Measurements from ENCODE around the gene REG1A.

The REG1A gene

DNA sequence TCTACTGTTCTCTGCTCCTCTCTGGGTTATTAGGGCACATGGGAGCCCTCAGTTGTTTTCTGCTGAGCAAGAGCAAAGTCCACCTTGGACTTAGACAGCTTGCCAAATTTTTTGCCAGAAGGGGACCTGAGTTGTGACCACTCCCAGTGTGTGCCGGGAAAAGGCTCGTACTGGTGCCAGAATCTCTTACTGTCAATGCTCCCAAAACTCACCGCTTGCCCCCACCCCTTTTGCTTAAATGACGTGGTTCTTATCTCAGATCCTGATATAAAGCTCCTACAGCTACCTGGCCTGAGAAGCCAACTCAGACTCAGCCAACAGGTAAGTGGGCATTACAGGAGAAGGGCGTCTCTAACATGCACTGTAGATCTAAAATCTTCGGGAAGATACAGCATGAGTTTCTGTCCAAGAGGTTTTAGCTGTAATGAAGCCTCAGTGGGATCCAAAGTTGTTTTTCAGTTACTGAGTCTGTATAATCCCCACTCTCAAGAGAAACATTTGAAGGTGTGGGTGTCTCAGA is at the start of gene REG1A:
REG1A (plus strand) TSS at position 295 of the 520 bp plus-strand sequence. CDS start 374 bp downstream, outside the sequence.
- in situ Hi-C loops (cut with HindIII; ENCODE audit: low sequenced_read_pairs): no loop called here
- no peak within 1 kb of the TSS for H3K4me3 ChIP-seq (ENCODE audit: low read depth, low read length)
- no peak for DNase-seq (ENCODE audit: low read depth)
- TF ChIP-seq, protein P1, sequence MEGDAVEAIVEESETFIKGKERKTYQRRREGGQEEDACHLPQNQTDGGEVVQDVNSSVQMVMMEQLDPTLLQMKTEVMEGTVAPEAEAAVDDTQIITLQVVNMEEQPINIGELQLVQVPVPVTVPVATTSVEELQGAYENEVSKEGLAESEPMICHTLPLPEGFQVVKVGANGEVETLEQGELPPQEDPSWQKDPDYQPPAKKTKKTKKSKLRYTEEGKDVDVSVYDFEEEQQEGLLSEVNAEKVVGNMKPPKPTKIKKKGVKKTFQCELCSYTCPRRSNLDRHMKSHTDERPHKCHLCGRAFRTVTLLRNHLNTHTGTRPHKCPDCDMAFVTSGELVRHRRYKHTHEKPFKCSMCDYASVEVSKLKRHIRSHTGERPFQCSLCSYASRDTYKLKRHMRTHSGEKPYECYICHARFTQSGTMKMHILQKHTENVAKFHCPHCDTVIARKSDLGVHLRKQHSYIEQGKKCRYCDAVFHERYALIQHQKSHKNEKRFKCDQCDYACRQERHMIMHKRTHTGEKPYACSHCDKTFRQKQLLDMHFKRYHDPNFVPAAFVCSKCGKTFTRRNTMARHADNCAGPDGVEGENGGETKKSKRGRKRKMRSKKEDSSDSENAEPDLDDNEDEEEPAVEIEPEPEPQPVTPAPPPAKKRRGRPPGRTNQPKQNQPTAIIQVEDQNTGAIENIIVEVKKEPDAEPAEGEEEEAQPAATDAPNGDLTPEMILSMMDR (IDR thresholded peaks at IDR 0.05; ENCODE audit: low read depth, low read length, missing control alignments): no peak

DNA sequence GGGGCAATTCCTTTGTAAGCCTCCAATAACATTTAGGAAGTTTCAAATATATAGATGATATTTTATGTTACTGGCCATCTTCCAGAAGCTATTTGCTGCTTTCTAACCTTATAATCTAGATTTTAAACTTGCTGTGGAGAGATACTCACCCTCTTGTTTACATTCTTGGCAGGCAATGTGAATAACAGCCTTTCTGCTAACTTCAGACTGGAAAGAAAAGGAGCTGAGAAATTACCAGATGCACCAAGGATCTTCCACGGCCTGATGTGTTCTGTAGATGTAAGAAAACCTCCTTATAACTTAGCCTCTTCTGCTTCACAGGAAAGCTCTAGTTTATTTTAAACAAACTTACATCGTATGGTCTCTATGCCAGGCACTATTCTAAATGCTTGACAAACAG is 49.2 kb upstream of the REG1A start:
- in situ Hi-C loops (cut with HindIII; ENCODE audit: low sequenced_read_pairs): no loop called here
- no peak overlapping the region for H3K4me3 ChIP-seq (ENCODE audit: low read depth, low read length)
- DNase-seq (ENCODE audit: low read depth): no peak
- TF ChIP-seq, protein P1 (IDR thresholded peaks at IDR 0.05; ENCODE audit: low read depth, low read length, missing control alignments): no peak

GRCh38 chr2:79082987-79083386 is 37.3 kb upstream of the REG1A start:
- in situ Hi-C loops (cut with HindIII; ENCODE audit: low sequenced_read_pairs): no loop called here
- TF ChIP-seq, protein P1 (IDR thresholded peaks at IDR 0.05; ENCODE audit: low read depth, low read length, missing control alignments): no peak
- no peak for DNase-seq (ENCODE audit: low read depth)
- H3K4me3 ChIP-seq (ENCODE audit: low read depth, low read length): no peak overlapping the region

- in situ Hi-C loops (cut with HindIII; ENCODE audit: low sequenced_read_pairs): no loop called here
- H3K4me3 ChIP-seq (ENCODE audit: low read depth, low read length): no peak overlapping the region
- TF ChIP-seq, protein P1 (IDR thresholded peaks at IDR 0.05; ENCODE audit: low read depth, low read length, missing control alignments): no peak
- DNase-seq (ENCODE audit: low read depth): no peak
These were observed 36.6 kb upstream of the REG1A start for GRCh38 chr2:79083597-79084251.

- no peak overlapping the region for H3K4me3 ChIP-seq (ENCODE audit: low read depth, low read length)
- in situ Hi-C loops (cut with HindIII; ENCODE audit: low sequenced_read_pairs): no loop called here
- TF ChIP-seq, protein P1 (IDR thresholded peaks at IDR 0.05; ENCODE audit: low read depth, low read length, missing control alignments): no peak
- DNase-seq (ENCODE audit: low read depth): no peak
These were observed 35.7 kb upstream of the REG1A start for GRCh38 chr2:79084495-79085135.

- no peak overlapping the region for H3K4me3 ChIP-seq (ENCODE audit: low read depth, low read length)
- TF ChIP-seq, protein P1 (IDR thresholded peaks at IDR 0.05; ENCODE audit: low read depth, low read length, missing control alignments): no peak
- in situ Hi-C loops (cut with HindIII; ENCODE audit: low sequenced_read_pairs): no loop called here
These were observed 34.9 kb upstream of the REG1A start for GRCh38 chr2:79085382-79085781.

More at GRCh38 chr2:79085382-79085781, 34.9 kb upstream of the REG1A start:
- DNase-seq (ENCODE audit: low read depth): no peak

Data from astrocyte of the cerebellum (primary cell).